Peyer's patch (tissue), 4 donors: ENCODE data around the gene COPZ2.

Source experiments
- CTCF ChIP-seq, 6 experiments: fragments of 450-650 bp in 4 of 6; fragments of 200-600 bp in 2 of 6; sonication (generic) in 1 of 6; IDR thresholded peaks; one replicate each; pipeline ENCODE4 v1.5.1; 2017 to 2019; ENCODE audit warnings: antibody characterized with exemption in 6 of 6, mild to moderate bottlenecking in 3 of 6, moderate library complexity in 1 of 6
- POLR2A ChIP-seq, 2 donors: fragments of 450-650 bp; IDR thresholded peaks; one replicate each; pipeline ENCODE4 v1.5.1; 2017; ENCODE audit warnings: antibody characterized with exemption in 2 of 2, mild to moderate bottlenecking in 2 of 2, moderate library complexity in 2 of 2

GRCh38 chr17:48016112-48016511 lies 21.5 kb downstream of the COPZ2 start:
- no peak for TF ChIP-seq POLR2A (IDR thresholded peaks at IDR 0.05)
- no peak for TF ChIP-seq CTCF (IDR thresholded peaks at IDR 0.05)
